ENCODE measurements around the gene TMEM260. TPM values are rescaled to one million over a fixed set of nuclear protein-coding genes. Genes with fewer than 3 reads are reported as not detected.

Gene TMEM260
- total RNA-seq, 1 donor from 2014 or later = 20.6 TPM

DNA sequence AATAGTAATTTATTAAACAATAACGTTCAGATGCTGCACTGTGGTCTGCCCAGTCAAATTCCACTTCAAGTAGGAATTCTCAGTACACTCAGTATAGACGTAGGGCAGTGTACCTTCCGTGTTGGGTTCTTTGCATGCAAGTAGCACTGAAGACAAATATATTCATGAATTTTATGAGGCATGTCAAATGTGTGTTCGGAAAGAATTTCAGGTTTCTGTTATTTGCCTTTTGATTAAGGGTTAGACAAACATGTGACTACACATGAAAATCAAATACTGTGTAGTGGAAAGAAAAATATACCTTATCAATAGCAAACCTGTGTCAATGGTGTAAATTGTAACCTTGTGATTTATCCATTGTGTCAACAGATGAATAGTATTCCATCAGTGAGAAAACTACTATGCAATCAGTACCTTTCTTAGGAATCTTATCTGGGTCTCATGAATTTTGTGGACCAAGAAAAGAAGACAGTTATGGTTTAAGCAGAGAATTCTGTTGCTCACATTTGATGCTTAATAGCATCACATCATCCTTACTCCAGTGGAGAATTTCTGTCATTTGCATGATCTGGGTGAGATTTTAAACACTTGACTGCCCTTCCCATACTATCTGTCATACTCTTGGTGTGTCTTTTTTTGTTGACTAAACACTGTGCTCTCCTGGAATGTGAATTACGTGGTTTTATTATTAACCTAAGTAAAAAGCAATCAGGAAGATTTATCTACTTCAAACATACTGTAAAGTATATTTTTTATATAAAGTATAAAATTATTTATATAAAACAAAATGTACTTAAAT lies 13.3 kb downstream of the TMEM260 start:
- Histone ChIP-seq H4K20me1 (ENCODE audit: insufficient read depth, low read length) (no peaks in the 10 kb centered on the region), H3K9ac (ENCODE audit: low read length) (no peak overlapping the region), H3K4me1 (ENCODE audit: insufficient read depth, low read length) (no peaks in the 10 kb centered on the region), H3K79me2 (ENCODE audit: insufficient read depth, low read length) (no peaks in the 10 kb centered on the region), H3K27me3 (ENCODE audit: insufficient read depth, low read length) (no peaks in the 10 kb centered on the region), H3K36me3 (ENCODE audit: insufficient read depth, low read length) (no peaks in the 10 kb centered on the region), H3K9me3 (ENCODE audit: insufficient read depth, low read depth, low read length) (no peaks in the 10 kb centered on the region), H3K4me3 (ENCODE audit: insufficient read depth, low read depth, low read length) (no peak overlapping the region), H3K4me2 (ENCODE audit: low read length) (no peak overlapping the region), H2AFZ (ENCODE audit: low read depth, low read length) (no peak overlapping the region), H3K27ac (ENCODE audit: low read depth, low read length) (no peak overlapping the region)
- FAIRE-seq (no peak), DNase-seq (ENCODE audit: low read depth) (no peak)
- no peaks in the 10 kb centered on the region for H3K27me3 Mint-ChIP-seq (ENCODE audit: low read depth, unreplicated experiment)
- H3K27ac Mint-ChIP-seq (ENCODE audit: unreplicated experiment) = no peak overlapping the region
- no peaks in the 10 kb centered on the region for H3K4me1 Mint-ChIP-seq (ENCODE audit: low read depth, unreplicated experiment)
- H3K4me3 Mint-ChIP-seq (ENCODE audit: unreplicated experiment) = no peak overlapping the region
- H3K36me3 Mint-ChIP-seq (ENCODE audit: low read depth, unreplicated experiment) = peaks cover 2% of the 10 kb centered on the region
- TF ChIP-seq, protein P1, sequence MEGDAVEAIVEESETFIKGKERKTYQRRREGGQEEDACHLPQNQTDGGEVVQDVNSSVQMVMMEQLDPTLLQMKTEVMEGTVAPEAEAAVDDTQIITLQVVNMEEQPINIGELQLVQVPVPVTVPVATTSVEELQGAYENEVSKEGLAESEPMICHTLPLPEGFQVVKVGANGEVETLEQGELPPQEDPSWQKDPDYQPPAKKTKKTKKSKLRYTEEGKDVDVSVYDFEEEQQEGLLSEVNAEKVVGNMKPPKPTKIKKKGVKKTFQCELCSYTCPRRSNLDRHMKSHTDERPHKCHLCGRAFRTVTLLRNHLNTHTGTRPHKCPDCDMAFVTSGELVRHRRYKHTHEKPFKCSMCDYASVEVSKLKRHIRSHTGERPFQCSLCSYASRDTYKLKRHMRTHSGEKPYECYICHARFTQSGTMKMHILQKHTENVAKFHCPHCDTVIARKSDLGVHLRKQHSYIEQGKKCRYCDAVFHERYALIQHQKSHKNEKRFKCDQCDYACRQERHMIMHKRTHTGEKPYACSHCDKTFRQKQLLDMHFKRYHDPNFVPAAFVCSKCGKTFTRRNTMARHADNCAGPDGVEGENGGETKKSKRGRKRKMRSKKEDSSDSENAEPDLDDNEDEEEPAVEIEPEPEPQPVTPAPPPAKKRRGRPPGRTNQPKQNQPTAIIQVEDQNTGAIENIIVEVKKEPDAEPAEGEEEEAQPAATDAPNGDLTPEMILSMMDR (IDR thresholded peaks at IDR 0.05; ENCODE audit: insufficient read depth, low read depth, low read length) = no peak
- TF ChIP-seq EZH2 (IDR thresholded peaks at IDR 0.05; ENCODE audit: insufficient read depth, low read length) = no peak
- no peaks in the 10 kb centered on the region for H3K9me3 Mint-ChIP-seq (ENCODE audit: unreplicated experiment)

GRCh38 chr14:56594428-56594827 lies 14.8 kb downstream of the TMEM260 start:
- TF ChIP-seq EZH2 (IDR thresholded peaks at IDR 0.05; ENCODE audit: insufficient read depth, low read length) = no peak
- TF ChIP-seq, protein P1 (IDR thresholded peaks at IDR 0.05; ENCODE audit: insufficient read depth, low read depth, low read length) = no peak
- Histone ChIP-seq H3K36me3 (ENCODE audit: insufficient read depth, low read length) (no peaks in the 10 kb centered on the region), H3K27ac (ENCODE audit: low read depth, low read length) (no peak overlapping the region), H3K27me3 (ENCODE audit: insufficient read depth, low read length) (no peaks in the 10 kb centered on the region), H3K4me3 (ENCODE audit: insufficient read depth, low read depth, low read length) (no peak overlapping the region), H2AFZ (ENCODE audit: low read depth, low read length) (no peak overlapping the region), H3K9ac (ENCODE audit: low read length) (no peak overlapping the region), H3K4me1 (ENCODE audit: insufficient read depth, low read length) (no peaks in the 10 kb centered on the region), H3K79me2 (ENCODE audit: insufficient read depth, low read length) (no peaks in the 10 kb centered on the region), H4K20me1 (ENCODE audit: insufficient read depth, low read length) (no peaks in the 10 kb centered on the region), H3K4me2 (ENCODE audit: low read length) (no peak overlapping the region), H3K9me3 (ENCODE audit: insufficient read depth, low read depth, low read length) (no peaks in the 10 kb centered on the region)
- Mint-ChIP-seq H3K4me3 (ENCODE audit: unreplicated experiment) (no peak overlapping the region), H3K27ac (ENCODE audit: unreplicated experiment) (no peak overlapping the region), H3K36me3 (ENCODE audit: low read depth, unreplicated experiment) (peaks cover 6% of the 10 kb centered on the region), H3K27me3 (ENCODE audit: low read depth, unreplicated experiment) (no peaks in the 10 kb centered on the region), H3K4me1 (ENCODE audit: low read depth, unreplicated experiment) (no peaks in the 10 kb centered on the region), H3K9me3 (ENCODE audit: unreplicated experiment) (no peaks in the 10 kb centered on the region)
- FAIRE-seq (no peak), DNase-seq (ENCODE audit: low read depth) (no peak)

DNA sequence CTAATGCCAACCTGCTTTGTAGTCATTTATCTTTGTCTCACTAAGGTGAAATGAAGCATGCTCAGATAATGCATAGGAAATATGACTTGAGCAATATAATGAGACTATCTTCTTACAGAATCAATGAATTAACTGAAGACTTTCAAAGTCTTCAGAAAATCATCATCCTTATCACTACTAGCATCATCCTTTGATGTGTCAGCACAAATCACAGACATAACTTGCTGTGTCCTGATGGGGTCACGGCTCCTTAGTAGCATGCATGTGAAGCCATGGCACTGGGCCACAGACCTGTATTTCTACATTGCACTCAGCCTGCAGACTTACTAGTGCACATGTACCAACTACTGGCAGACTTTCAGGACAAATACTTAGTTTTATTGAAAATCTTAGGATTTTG lies 18.9 kb downstream of the TMEM260 start:
- no peak overlapping the region for H3K4me3 Mint-ChIP-seq (ENCODE audit: unreplicated experiment)
- Histone ChIP-seq H3K27ac (ENCODE audit: low read depth, low read length) (no peak overlapping the region), H3K9ac (ENCODE audit: low read length) (no peak overlapping the region), H2AFZ (ENCODE audit: low read depth, low read length) (no peak overlapping the region), H4K20me1 (ENCODE audit: insufficient read depth, low read length) (no peaks in the 10 kb centered on the region), H3K79me2 (ENCODE audit: insufficient read depth, low read length) (no peaks in the 10 kb centered on the region), H3K9me3 (ENCODE audit: insufficient read depth, low read depth, low read length) (no peaks in the 10 kb centered on the region), H3K36me3 (ENCODE audit: insufficient read depth, low read length) (no peaks in the 10 kb centered on the region), H3K4me1 (ENCODE audit: insufficient read depth, low read length) (no peaks in the 10 kb centered on the region), H3K27me3 (ENCODE audit: insufficient read depth, low read length) (no peaks in the 10 kb centered on the region), H3K4me3 (ENCODE audit: insufficient read depth, low read depth, low read length) (no peak overlapping the region), H3K4me2 (ENCODE audit: low read length) (no peak overlapping the region)
- H3K27ac Mint-ChIP-seq (ENCODE audit: unreplicated experiment) = no peak overlapping the region
- H3K36me3 Mint-ChIP-seq (ENCODE audit: low read depth, unreplicated experiment) = peaks cover 6% of the 10 kb centered on the region
- H3K27me3 Mint-ChIP-seq (ENCODE audit: low read depth, unreplicated experiment) = no peaks in the 10 kb centered on the region
- TF ChIP-seq, protein P1 (IDR thresholded peaks at IDR 0.05; ENCODE audit: insufficient read depth, low read depth, low read length) = no peak
- no peak for TF ChIP-seq EZH2 (IDR thresholded peaks at IDR 0.05; ENCODE audit: insufficient read depth, low read length)
- H3K4me1 Mint-ChIP-seq (ENCODE audit: low read depth, unreplicated experiment) = no peaks in the 10 kb centered on the region
- FAIRE-seq (no peak), DNase-seq (ENCODE audit: low read depth) (no peak)
- H3K9me3 Mint-ChIP-seq (ENCODE audit: unreplicated experiment) = no peaks in the 10 kb centered on the region
